Measurements from ENCODE around the gene TUBA1B.

TUBA1B gene

GRCh38 chr12:49098035-49098451 lies 33.2 kb downstream of the TUBA1B start:
- H3K27ac ChIP-seq (ENCODE audit: low read depth, low read length): no peak overlapping the region
- H3K9ac ChIP-seq (ENCODE audit: low read length): no peak overlapping the region
- H3K27me3 ChIP-seq (ENCODE audit: control insufficient read depth in 1 of 2, insufficient read depth in 2 of 2, low read length in 2 of 2): peaks cover 14 to 16% of the 10 kb centered on the region in 2 donors
- H3K36me3 ChIP-seq (ENCODE audit: insufficient read depth, low read length): peaks cover 65% of the 10 kb centered on the region
- H3K4me3 ChIP-seq (ENCODE audit: low read depth in 1 of 2, low read length in 2 of 2): no peak overlapping the region
- H3K9me3 ChIP-seq (ENCODE audit: low read length): no peaks in the 10 kb centered on the region
- H3K4me1 ChIP-seq (ENCODE audit: insufficient read depth, low read length): peaks cover 16% of the 10 kb centered on the region

- Histone ChIP-seq H3K36me3 (ENCODE audit: insufficient read depth, low read length) (peaks cover 58% of the 10 kb centered on the region), H3K9me3 (ENCODE audit: low read length) (no peaks in the 10 kb centered on the region), H3K4me1 (ENCODE audit: insufficient read depth, low read length) (peaks cover 21% of the 10 kb centered on the region), H3K4me3 (ENCODE audit: low read depth in 1 of 2, low read length in 2 of 2) (no peak overlapping the region), H3K27ac (ENCODE audit: low read depth, low read length) (no peak overlapping the region), H3K27me3 (ENCODE audit: control insufficient read depth in 1 of 2, insufficient read depth in 2 of 2, low read length in 2 of 2) (peaks cover 21 to 23% of the 10 kb centered on the region in 2 donors), H3K9ac (ENCODE audit: low read length) (no peak overlapping the region)
Measured at GRCh38 chr12:49097381-49097780, 33.8 kb downstream of the TUBA1B start.

- peaks cover 34% of the 10 kb centered on the region for H3K36me3 ChIP-seq (ENCODE audit: insufficient read depth, low read length)
- H3K27me3 ChIP-seq (ENCODE audit: control insufficient read depth in 1 of 2, insufficient read depth in 2 of 2, low read length in 2 of 2): peaks cover 43 to 47% of the 10 kb centered on the region in 2 donors
- no peaks in the 10 kb centered on the region for H3K9me3 ChIP-seq (ENCODE audit: low read length)
- no peak overlapping the region for H3K4me3 ChIP-seq (ENCODE audit: low read depth in 1 of 2, low read length in 2 of 2)
- peaks cover 36% of the 10 kb centered on the region for H3K4me1 ChIP-seq (ENCODE audit: insufficient read depth, low read length)
- H3K9ac ChIP-seq (ENCODE audit: low read length): no peak overlapping the region
- no peak overlapping the region for H3K27ac ChIP-seq (ENCODE audit: low read depth, low read length)
Measured at GRCh38 chr12:49094975-49095365, 36.2 kb downstream of the TUBA1B start.

GRCh38 chr12:49094160-49094974 lies 36.8 kb downstream of the TUBA1B start, which contains the start of gene DHH:
Gene DHH, minus strand, starts transcription at chr12:49094801. Its CDS starts 289 bp downstream, at chr12:49094512.
- H3K27me3 ChIP-seq (ENCODE audit: control insufficient read depth in 1 of 2, insufficient read depth in 2 of 2, low read length in 2 of 2): peaks cover 43 to 53% of the 10 kb centered on the region in 2 donors
- H3K27ac ChIP-seq (ENCODE audit: low read depth, low read length): no peak within 1 kb of the TSS
- peaks cover 40% of the 10 kb centered on the region for H3K4me1 ChIP-seq (ENCODE audit: insufficient read depth, low read length)
- H3K9ac ChIP-seq (ENCODE audit: low read length): no peak within 1 kb of the TSS
- H3K36me3 ChIP-seq (ENCODE audit: insufficient read depth, low read length): peaks cover 30% of the 10 kb centered on the region
- no peaks in the 10 kb centered on the region for H3K9me3 ChIP-seq (ENCODE audit: low read length)
- peak within 1 kb of the TSS in 1 of 2 donors; percentile 40 for H3K4me3 ChIP-seq (ENCODE audit: low read depth in 1 of 2, low read length in 2 of 2)

GRCh38 chr12:49093792-49094159 lies 37.4 kb downstream of the TUBA1B start:
- peaks cover 40% of the 10 kb centered on the region for H3K4me1 ChIP-seq (ENCODE audit: insufficient read depth, low read length)
- H3K27me3 ChIP-seq (ENCODE audit: control insufficient read depth in 1 of 2, insufficient read depth in 2 of 2, low read length in 2 of 2): peaks cover 48 to 59% of the 10 kb centered on the region in 2 donors
- H3K27ac ChIP-seq (ENCODE audit: low read depth, low read length): no peak overlapping the region
- no peak overlapping the region for H3K9ac ChIP-seq (ENCODE audit: low read length)
- H3K4me3 ChIP-seq (ENCODE audit: low read depth in 1 of 2, low read length in 2 of 2): peak overlapping the region in 1 of 2 donors; percentile 40
- no peaks in the 10 kb centered on the region for H3K9me3 ChIP-seq (ENCODE audit: low read length)
- H3K36me3 ChIP-seq (ENCODE audit: insufficient read depth, low read length): peaks cover 24% of the 10 kb centered on the region

GRCh38 chr12:49092816-49093406 lies 38.3 kb downstream of the TUBA1B start:
- Histone ChIP-seq H3K27me3 (ENCODE audit: control insufficient read depth in 1 of 2, insufficient read depth in 2 of 2, low read length in 2 of 2) (peaks cover 53 to 62% of the 10 kb centered on the region in 2 donors), H3K9me3 (ENCODE audit: low read length) (no peaks in the 10 kb centered on the region), H3K36me3 (ENCODE audit: insufficient read depth, low read length) (peaks cover 15% of the 10 kb centered on the region), H3K9ac (ENCODE audit: low read length) (no peak overlapping the region), H3K4me1 (ENCODE audit: insufficient read depth, low read length) (peaks cover 46% of the 10 kb centered on the region), H3K27ac (ENCODE audit: low read depth, low read length) (no peak overlapping the region), H3K4me3 (ENCODE audit: low read depth in 1 of 2, low read length in 2 of 2) (no peak overlapping the region)

GRCh38 chr12:49092086-49092815 lies 38.9 kb downstream of the TUBA1B start:
- H3K36me3 ChIP-seq (ENCODE audit: insufficient read depth, low read length): peaks cover 9% of the 10 kb centered on the region
- H3K9ac ChIP-seq (ENCODE audit: low read length): no peak overlapping the region
- H3K4me3 ChIP-seq (ENCODE audit: low read depth in 1 of 2, low read length in 2 of 2): peak overlapping the region in 1 of 2 donors; percentile 35
- H3K27ac ChIP-seq (ENCODE audit: low read depth, low read length): no peak overlapping the region
- peaks cover 46% of the 10 kb centered on the region for H3K4me1 ChIP-seq (ENCODE audit: insufficient read depth, low read length)
- H3K9me3 ChIP-seq (ENCODE audit: low read length): no peaks in the 10 kb centered on the region
- peaks cover 53 to 62% of the 10 kb centered on the region in 2 donors for H3K27me3 ChIP-seq (ENCODE audit: control insufficient read depth in 1 of 2, insufficient read depth in 2 of 2, low read length in 2 of 2)

GRCh38 chr12:49091836-49092085 lies 39.4 kb downstream of the TUBA1B start:
- no peak overlapping the region for H3K9ac ChIP-seq (ENCODE audit: low read length)
- H3K4me1 ChIP-seq (ENCODE audit: insufficient read depth, low read length): peaks cover 46% of the 10 kb centered on the region
- no peaks in the 10 kb centered on the region for H3K9me3 ChIP-seq (ENCODE audit: low read length)
- peaks cover 53 to 62% of the 10 kb centered on the region in 2 donors for H3K27me3 ChIP-seq (ENCODE audit: control insufficient read depth in 1 of 2, insufficient read depth in 2 of 2, low read length in 2 of 2)
- H3K36me3 ChIP-seq (ENCODE audit: insufficient read depth, low read length): peaks cover 4% of the 10 kb centered on the region
- peak overlapping the region in 1 of 2 donors; percentile 35 for H3K4me3 ChIP-seq (ENCODE audit: low read depth in 1 of 2, low read length in 2 of 2)
- no peak overlapping the region for H3K27ac ChIP-seq (ENCODE audit: low read depth, low read length)

- no peak overlapping the region for H3K4me3 ChIP-seq (ENCODE audit: low read depth in 1 of 2, low read length in 2 of 2)
- peaks cover 46% of the 10 kb centered on the region for H3K4me1 ChIP-seq (ENCODE audit: insufficient read depth, low read length)
Measured at GRCh38 chr12:49091056-49091835, 39.9 kb downstream of the TUBA1B start.

GRCh38 chr12:49089821-49090773 lies 41.1 kb downstream of the TUBA1B start:
- Histone ChIP-seq H3K27ac (ENCODE audit: low read depth, low read length) (no peak overlapping the region), H3K9ac (ENCODE audit: low read length) (no peak overlapping the region), H3K4me3 (ENCODE audit: low read depth in 1 of 2, low read length in 2 of 2) (peak overlapping the region; percentile 12 to 32), H3K4me1 (ENCODE audit: insufficient read depth, low read length) (peaks cover 46% of the 10 kb centered on the region), H3K9me3 (ENCODE audit: low read length) (no peaks in the 10 kb centered on the region), H3K36me3 (ENCODE audit: insufficient read depth, low read length) (no peaks in the 10 kb centered on the region), H3K27me3 (ENCODE audit: control insufficient read depth in 1 of 2, insufficient read depth in 2 of 2, low read length in 2 of 2) (peaks cover 53 to 62% of the 10 kb centered on the region in 2 donors)

More at GRCh38 chr12:49091056-49091835, 39.9 kb downstream of the TUBA1B start:
- peaks cover 53 to 62% of the 10 kb centered on the region in 2 donors for H3K27me3 ChIP-seq (ENCODE audit: control insufficient read depth in 1 of 2, insufficient read depth in 2 of 2, low read length in 2 of 2)
- no peaks in the 10 kb centered on the region for H3K9me3 ChIP-seq (ENCODE audit: low read length)
- no peak overlapping the region for H3K27ac ChIP-seq (ENCODE audit: low read depth, low read length)
- no peaks in the 10 kb centered on the region for H3K36me3 ChIP-seq (ENCODE audit: insufficient read depth, low read length)
- no peak overlapping the region for H3K9ac ChIP-seq (ENCODE audit: low read length)
